ENCODE results near the gene ITGA1. TPM values are rescaled to one million over a fixed set of nuclear protein-coding genes. Genes with fewer than 3 reads are reported as not detected.

Gene ITGA1
- total and polyA plus RNA-seq, 2 of the 13 experiments (the other 11 are each of a cell fraction or from before 2014, with no cell fraction given) = 23.1 to 28.6 TPM

DNA sequence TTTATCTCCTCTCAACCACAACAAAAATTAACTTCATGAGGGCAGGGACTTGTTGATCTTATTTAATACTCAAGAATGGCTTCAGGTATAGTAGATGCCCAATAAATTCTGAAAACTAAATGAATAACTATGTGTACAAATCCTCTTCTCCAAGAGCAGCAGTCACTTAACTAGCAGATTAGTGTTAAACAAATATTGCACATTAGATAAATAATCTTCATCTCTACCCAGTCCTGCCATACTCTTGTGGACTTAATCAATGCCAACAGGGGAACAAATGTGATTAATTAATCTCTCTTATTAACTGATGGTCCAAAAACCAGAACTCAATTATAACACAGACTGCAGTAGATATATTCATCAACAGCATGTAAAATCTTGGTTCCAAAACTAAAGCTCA, 15.0 kb upstream of the ITGA1 start:
- no TSS peak for BruUV-seq (replicated peaks)
- ChIA-PET POLR2A (no interaction called here), CTCF (ENCODE audit: low intra/inter-chr PET ratio, low total read pairs) (no interaction called here)
- Histone ChIP-seq H3K4me1 (ENCODE audit: insufficient read depth, low read length) (no peaks in the 10 kb centered on the region), H3K27me3 (ENCODE audit: control insufficient read depth in 1 of 2, insufficient read depth in 2 of 2, low read length in 2 of 2) (no peaks in the 10 kb centered on the region; a peak in 3 of 5 replicates), H3K9me3 (ENCODE audit: low read length) (no peaks in the 10 kb centered on the region), H3K9ac (ENCODE audit: insufficient read depth, low read depth, low read length) (no peak overlapping the region), H3K4me2 (ENCODE audit: low read depth, low read length) (no peak overlapping the region), H3K79me2 (ENCODE audit: insufficient read depth, low read length) (no peaks in the 10 kb centered on the region), H3K36me3 (replicated peaks in 1 of 2; ENCODE audit: control insufficient read depth in 1 of 2, insufficient read depth in 2 of 2, low read length in 2 of 2) (no peaks in the 10 kb centered on the region), H4K20me1 (ENCODE audit: insufficient read depth, low read length) (no peaks in the 10 kb centered on the region), H3K4me3 (replicated peaks in 1 of 3; ENCODE audit: insufficient read depth in 1 of 3, low read depth in 2 of 3, low read length in 3 of 3) (no peak overlapping the region), H2AFZ (ENCODE audit: low read length) (no peak overlapping the region), H3K27ac (ENCODE audit: extremely low read length, insufficient read depth, low read length) (no peak overlapping the region)
- no peak for DNase-seq (ENCODE audit: low spot score)
- no peak for ATAC-seq
- TF ChIP-seq, protein P1, sequence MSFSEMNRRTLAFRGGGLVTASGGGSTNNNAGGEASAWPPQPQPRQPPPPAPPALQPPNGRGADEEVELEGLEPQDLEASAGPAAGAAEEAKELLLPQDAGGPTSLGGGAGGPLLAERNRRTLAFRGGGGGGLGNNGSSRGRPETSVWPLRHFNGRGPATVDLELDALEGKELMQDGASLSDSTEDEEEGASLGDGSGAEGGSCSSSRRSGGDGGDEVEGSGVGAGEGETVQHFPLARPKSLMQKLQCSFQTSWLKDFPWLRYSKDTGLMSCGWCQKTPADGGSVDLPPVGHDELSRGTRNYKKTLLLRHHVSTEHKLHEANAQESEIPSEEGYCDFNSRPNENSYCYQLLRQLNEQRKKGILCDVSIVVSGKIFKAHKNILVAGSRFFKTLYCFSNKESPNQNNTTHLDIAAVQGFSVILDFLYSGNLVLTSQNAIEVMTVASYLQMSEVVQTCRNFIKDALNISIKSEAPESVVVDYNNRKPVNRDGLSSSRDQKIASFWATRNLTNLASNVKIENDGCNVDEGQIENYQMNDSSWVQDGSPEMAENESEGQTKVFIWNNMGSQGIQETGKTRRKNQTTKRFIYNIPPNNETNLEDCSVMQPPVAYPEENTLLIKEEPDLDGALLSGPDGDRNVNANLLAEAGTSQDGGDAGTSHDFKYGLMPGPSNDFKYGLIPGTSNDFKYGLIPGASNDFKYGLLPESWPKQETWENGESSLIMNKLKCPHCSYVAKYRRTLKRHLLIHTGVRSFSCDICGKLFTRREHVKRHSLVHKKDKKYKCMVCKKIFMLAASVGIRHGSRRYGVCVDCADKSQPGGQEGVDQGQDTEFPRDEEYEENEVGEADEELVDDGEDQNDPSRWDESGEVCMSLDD (CRISPR knock-in tag; IDR thresholded peaks at IDR 0.05; ENCODE audit: borderline replicate concordance) = no peak
- TF ChIP-seq RAD51 (IDR thresholded peaks at IDR 0.05; ENCODE audit: borderline replicate concordance) (no peak), NFKBIZ (CRISPR knock-in tag; IDR thresholded peaks at IDR 0.05) (no peak), RBFOX2 (IDR thresholded peaks at IDR 0.05; ENCODE audit: low read depth, low read length) (no peak), PHF20 (CRISPR knock-in tag; IDR thresholded peaks at IDR 0.05) (no peak), ZKSCAN5 (CRISPR knock-in tag; IDR thresholded peaks at IDR 0.05) (no peak), ZNF775 (CRISPR knock-in tag; IDR thresholded peaks at IDR 0.05; ENCODE audit: borderline replicate concordance) (no peak), KDM2A (CRISPR knock-in tag; IDR thresholded peaks at IDR 0.05; ENCODE audit: borderline replicate concordance, low read depth) (no peak), TARDBP (CRISPR knock-in tag; IDR thresholded peaks at IDR 0.05) (no peak), ZMAT3 (CRISPR knock-in tag; conservative IDR thresholded peaks at IDR 0.05) (no peak), CHD4 (IDR thresholded peaks at IDR 0.05; ENCODE audit: borderline replicate concordance, low read length) (no peak), ZNF883 (CRISPR knock-in tag; IDR thresholded peaks at IDR 0.05; ENCODE audit: not compliant biosample characterization) (no peak)
- TF ChIP-seq, protein P2, sequence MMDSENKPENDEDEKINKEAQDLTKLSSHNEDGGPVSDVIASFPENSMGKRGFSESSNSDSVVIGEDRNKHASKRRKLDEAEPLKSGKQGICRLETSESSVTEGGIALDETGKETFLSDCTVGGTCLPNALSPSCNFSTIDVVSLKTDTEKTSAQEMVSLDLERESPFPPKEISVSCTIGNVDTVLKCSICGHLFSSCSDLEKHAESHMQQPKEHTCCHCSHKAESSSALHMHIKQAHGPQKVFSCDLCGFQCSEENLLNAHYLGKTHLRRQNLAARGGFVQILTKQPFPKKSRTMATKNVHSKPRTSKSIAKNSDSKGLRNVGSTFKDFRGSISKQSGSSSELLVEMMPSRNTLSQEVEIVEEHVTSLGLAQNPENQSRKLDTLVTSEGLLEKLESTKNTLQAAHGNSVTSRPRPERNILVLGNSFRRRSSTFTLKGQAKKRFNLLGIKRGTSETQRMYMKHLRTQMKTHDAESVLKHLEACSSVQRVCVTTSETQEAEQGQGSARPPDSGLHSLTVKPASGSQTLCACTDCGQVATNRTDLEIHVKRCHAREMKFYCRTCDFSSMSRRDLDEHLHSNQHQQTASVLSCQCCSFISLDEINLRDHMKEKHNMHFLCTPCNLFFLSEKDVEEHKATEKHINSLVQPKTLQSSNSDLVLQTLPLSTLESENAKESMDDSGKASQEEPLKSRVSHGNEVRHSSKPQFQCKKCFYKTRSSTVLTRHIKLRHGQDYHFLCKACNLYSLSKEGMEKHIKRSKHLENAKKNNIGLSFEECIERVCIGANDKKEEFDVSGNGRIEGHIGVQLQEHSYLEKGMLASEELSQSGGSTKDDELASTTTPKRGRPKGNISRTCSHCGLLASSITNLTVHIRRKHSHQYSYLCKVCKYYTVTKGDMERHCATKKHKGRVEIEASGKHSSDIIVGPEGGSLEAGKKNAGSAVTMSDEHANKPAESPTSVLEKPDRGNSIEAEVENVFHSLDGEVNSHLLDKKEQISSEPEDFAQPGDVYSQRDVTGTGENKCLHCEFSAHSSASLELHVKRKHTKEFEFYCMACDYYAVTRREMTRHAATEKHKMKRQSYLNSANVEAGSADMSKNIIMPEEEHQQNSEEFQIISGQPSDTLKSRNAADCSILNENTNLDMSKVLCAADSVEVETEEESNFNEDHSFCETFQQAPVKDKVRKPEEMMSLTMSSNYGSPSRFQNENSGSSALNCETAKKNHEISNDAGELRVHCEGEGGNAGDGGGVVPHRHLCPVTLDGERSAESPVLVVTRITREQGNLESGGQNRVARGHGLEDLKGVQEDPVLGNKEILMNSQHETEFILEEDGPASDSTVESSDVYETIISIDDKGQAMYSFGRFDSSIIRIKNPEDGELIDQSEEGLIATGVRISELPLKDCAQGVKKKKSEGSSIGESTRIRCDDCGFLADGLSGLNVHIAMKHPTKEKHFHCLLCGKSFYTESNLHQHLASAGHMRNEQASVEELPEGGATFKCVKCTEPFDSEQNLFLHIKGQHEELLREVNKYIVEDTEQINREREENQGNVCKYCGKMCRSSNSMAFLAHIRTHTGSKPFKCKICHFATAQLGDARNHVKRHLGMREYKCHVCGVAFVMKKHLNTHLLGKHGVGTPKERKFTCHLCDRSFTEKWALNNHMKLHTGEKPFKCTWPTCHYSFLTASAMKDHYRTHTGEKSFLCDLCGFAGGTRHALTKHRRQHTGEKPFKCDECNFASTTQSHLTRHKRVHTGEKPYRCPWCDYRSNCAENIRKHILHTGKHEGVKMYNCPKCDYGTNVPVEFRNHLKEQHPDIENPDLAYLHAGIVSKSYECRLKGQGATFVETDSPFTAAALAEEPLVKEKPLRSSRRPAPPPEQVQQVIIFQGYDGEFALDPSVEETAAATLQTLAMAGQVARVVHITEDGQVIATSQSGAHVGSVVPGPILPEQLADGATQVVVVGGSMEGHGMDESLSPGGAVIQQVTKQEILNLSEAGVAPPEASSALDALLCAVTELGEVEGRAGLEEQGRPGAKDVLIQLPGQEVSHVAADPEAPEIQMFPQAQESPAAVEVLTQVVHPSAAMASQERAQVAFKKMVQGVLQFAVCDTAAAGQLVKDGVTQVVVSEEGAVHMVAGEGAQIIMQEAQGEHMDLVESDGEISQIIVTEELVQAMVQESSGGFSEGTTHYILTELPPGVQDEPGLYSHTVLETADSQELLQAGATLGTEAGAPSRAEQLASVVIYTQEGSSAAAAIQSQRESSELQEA (CRISPR knock-in tag; IDR thresholded peaks at IDR 0.05; ENCODE audit: not compliant biosample characterization) = no peak
- in situ Hi-C loops (cut with HindIII; ENCODE audit: extremely low pct_ligation_motif_present, low pct_unique_long_range_greater_than_20kb) (no loop called here), intact Hi-C loops (cut with micrococcal nuclease; ENCODE audit: unreplicated experiment) (no loop called here)
- no peak for FAIRE-seq

All from HepG2 (cell line).